EL (cell line): ENCODE results near the gene COL5A1.
"Not testable (repeated sequence)": the region's sequence is repeated elsewhere in the genome, so short reads cannot be mapped to it uniquely, and the experiment has no call there.

ENCODE experiments used
- DNase-seq: peaks from one replicate; pipeline ENCODE4 v3.0.0-alpha.2; 2016

COL5A1 gene

DNA sequence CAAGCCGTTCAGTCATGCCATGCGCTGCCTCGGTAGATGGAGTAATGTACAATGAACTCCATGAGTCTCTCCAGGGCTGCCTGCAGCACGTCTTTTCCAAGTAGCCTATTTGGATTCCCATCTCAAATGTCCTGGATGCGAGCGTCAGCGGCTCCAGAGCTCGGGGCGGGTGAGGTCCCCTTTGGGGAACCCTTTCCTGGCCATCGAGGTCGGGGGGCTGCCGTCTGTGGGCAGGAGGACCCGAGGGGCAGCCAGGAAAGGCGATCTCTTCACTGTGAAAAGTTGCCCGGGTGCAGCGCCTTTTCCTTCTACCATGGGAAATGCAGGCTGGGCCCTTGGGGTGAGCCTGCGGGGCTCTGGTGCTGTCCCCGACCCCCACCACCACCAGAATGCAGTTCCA is 202.1 kb downstream of the COL5A1 start:
- no peak for DNase-seq

- DNase-seq = no peak
Measured at GRCh38 chr9:134844821-134845220, 203.2 kb downstream of the COL5A1 start.

DNA sequence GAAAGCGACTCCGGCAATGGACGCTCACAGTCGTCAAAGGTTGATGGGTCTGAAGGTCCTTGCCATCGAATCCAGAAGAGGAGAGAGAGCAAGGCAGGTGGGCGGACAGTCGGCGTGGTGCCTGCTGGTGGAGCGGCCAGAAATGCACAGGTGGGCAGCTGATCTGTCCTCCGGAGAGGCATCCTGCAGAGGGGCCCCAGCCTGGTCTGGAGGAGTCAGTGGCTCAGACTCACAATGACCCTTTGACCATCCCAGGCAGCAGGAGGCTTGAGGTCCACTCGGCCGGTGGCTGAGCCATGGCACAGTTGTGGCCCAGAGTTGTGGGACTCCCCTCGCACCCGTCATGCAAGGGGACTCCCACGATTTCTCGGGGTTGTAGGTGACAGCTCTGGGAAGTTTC is 204.6 kb downstream of the COL5A1 start:
- no peak for DNase-seq

DNA sequence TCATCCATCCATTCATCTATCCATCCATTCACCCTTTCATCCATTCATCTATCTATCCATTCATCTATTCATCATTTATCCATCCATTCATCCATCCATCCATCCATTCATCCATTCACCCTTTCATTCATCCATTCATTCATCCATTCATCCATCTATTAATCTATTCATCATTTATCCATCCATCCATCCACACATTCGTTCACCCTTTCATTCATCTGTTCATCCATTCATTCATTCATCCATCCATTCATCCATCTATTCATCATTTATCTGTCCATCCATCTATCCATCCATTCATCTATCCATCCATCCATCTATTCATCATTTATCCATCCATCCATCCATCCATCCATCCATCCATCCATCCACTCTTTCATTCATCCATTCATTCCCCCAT is 205.1 kb downstream of the COL5A1 start:
- DNase-seq = no peak

DNA sequence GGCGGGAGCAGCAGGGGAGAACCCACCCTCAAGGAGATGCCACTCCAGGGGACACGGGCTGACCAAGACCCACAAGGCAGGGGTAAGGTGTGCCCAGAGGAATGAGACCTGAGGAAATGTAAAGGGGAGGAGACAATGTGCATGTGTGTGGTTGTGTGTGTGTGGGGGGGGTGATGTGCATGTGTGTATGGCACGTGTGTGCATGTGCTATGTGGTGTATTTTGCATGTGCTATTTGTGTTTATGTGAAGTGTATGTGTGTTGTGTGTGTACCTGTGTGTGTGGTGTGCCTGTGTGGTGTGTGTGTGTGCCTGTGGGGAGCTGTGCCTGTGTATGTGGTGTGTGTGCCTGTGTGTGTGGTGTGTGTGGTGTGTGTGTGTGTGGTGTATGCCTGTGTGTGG is 205.5 kb downstream of the COL5A1 start:
- DNase-seq = no peak

- no peak for DNase-seq
Measured at GRCh38 chr9:134847752-134848432, 206.3 kb downstream of the COL5A1 start.

- no peak for DNase-seq
Measured at GRCh38 chr9:134848504-134848903, 206.9 kb downstream of the COL5A1 start.

DNA sequence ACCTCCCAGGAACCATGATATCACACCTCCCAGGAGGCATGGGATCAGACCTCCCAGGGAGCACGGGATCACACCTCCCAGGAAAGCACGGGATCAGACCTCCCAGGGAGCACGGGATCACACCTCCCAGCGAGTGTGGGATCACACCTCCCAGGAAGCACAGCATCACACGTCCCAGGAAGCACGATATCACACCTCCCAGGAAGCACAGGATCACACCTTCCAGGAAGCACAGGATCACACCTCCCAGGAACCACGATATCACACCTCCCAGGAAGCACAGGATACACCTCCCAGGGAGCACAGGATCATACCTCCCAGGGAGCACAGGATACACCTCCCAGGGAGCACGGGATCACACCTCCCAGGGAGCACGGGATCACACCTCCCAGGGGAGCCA is 209.0 kb downstream of the COL5A1 start:
- DNase-seq = no peak

DNA sequence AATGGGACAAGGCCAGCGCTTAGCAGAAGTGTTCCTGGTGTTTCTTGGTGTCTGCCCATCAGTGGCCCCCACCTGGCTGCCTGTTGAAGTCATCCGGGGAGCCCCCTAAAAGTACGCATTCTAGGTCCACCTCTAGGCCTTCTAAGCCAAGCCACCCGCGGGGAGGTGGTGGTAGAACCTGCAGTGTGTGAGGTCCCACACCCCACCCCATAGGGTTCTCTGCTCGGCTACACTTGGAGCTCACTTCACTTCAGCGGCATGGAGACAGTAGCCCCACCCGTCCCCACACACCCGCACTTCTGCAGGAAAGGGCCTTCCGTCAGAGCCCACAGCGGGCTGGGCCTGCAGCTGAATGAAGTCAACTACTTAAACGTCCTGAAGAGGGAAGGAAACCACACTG is 209.4 kb downstream of the COL5A1 start:
- DNase-seq = no peak

DNA sequence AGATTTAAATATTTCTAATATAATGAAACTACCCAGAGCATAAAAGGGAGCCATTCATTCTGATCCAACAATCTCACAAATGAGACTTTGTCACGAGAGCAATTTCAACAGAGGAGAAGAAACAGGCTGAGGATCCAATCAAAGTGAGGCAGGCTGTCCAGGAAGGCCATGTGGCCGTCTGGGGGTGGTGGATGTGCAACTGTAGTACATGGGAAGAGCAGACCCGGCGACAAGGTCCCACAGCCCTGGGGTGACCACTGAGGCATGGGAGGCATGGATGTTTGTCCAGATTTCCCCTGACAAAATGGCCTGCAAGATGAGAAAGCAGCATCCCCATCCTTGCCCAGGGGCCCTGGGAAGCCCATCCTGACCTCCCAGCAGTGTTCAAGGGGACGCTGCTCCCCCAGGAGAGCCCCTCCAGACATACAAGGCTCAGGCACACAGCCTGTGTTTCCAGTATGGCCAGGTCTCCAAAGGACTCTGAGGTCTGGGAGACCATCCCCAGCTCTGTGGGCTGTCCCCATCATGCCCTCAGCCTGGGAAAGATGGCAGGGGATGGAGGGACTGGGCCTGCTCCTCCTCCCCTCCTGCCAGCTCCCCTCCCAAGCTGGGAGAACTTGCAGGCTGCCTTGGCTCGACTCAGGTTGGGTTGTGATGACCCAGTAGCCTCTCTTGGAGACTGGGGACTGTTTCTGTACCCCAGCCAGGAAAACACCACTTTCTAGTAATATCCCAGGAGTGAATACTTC is 211.5 kb downstream of the COL5A1 start:
- DNase-seq = no peak

GRCh38 chr9:134853893-134854292 is 212.3 kb downstream of the COL5A1 start:
- DNase-seq = no peak

DNA sequence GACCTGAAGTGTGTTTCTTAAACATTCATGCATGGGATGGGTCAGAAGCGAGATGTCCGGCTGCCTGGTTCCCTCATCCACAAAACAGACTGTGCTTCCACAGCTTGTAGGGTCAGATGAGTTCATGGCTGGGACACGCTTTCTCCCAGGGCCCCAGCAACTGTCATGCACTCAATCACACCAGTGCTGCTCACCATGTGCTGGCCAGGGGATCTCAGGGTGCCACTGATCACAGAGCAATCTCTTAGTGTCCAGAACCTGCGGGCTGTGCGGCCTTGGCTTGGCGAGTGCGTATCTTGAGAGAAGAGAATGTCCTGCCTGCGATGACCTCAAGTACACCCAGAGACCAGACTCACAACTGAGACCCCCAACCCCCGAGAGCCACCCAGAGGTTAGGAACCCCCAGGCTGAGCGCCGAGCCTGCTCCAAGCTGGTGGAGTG is 213.0 kb downstream of the COL5A1 start:
- no peak for DNase-seq

DNA sequence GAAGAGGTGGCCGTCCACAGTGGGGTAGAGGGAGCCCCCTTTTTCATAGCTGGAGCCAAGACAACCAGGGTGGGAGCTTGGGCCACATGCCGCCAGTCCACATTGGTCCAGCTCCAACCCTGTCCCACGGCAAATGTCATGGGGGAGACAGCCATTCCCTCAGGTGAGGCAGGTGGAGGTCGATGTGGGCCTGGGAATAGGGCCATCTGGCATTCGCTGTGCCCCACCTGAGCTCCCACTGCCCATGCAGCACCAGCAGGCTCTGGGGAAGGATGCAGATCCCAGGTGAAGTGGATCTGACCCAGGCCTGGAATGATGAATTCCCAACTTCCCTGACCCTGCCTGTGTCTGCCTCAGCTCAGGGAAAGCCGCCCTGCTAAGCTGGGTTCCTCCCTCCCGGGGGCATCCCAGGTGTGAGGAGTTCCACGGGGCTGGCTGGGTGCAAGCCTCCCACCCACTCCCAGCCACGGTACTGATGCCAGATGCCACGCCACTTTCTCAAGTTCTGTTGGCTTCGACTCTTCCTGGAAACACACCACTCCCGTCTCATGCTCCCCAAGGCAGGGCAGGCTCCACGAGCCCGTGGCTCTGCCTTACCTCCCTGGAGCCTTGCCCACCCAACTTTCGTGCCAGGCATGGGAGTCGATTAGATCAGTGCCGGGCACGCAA is 213.8 kb downstream of the COL5A1 start:
- DNase-seq = no peak

DNA sequence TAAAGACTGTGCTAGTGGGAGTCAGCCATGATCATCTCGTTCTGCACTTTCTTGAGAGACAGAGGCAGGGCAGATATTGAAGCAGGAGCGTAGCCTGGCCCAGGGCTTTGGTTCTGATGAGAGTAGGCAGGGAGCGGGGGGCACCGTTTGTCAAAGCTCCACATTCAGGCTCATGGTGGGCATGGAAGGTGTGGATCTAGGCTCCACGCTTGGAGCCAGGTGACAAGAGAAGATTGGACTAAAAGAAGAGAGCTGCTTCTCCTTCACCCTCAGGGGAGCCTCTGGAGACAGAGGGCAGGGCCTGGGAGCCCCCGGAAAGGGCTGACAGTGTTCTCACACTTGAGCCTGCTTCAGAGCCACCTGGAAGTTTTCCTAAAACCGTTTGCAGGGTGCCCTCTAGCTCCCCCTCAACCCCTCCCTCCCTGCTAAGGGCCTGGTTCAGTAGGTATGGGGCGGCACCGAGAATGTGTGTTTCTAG is 214.3 kb downstream of the COL5A1 start:
- DNase-seq = no peak

DNA sequence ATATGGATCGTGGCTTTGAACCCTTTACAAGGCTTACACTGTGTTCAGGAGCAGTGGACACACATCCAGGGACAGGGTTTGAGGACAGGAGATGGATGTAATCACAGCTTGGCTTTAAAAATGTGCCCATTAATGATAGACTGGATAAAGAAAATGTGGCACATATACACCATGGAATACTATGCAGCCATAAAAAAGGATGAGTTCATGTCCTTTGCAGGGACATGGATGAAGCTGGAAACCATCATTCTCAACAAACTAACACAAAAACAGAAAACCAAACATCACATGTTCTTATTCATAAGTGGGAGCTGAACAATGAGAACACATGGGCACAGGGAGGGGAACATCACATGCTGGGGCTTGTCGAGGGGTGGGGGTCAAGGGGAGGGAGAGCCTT is 215.8 kb downstream of the COL5A1 start:
- DNase-seq = not testable (repeated sequence)

- DNase-seq = peak; percentile 72
Measured at GRCh38 chr9:134858051-134858841, 216.6 kb downstream of the COL5A1 start.

- DNase-seq = no peak
Measured at GRCh38 chr9:134860510-134860909, 218.9 kb downstream of the COL5A1 start.

DNA sequence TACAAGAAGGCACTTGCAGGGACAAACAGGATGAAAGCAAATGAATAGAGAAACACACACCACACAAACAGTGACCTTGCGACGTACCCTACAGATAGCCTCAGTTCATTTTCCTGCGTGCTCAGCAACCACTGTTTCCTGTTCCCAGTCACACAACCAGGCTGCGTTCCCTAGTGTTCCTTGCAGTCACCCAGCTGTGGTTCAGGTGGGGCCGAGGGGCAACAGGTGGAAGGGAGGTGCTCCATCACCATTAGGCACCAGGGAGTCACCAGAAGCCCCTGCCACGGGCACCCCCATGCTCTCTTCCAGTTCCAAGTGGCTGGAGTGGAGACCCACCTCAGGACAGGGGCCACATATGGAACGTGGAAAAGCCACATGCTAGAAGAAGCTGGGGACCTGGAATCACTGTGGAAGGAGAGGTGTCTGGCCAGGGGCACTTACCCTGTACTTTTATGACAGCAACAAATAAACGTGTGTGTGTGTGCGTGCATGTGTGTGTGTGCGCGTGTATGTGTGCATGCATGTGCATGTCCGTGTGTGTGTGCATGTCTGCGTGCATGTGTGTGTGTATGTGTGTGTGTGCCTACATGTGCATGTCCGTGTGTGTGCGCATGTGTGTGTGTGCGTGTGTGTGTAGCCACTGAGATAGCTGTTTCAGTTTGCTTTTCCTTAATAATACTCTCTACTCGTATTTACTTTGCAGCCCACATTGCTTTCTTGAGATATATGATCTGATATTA is 220.2 kb downstream of the COL5A1 start:
- DNase-seq = no peak

DNA sequence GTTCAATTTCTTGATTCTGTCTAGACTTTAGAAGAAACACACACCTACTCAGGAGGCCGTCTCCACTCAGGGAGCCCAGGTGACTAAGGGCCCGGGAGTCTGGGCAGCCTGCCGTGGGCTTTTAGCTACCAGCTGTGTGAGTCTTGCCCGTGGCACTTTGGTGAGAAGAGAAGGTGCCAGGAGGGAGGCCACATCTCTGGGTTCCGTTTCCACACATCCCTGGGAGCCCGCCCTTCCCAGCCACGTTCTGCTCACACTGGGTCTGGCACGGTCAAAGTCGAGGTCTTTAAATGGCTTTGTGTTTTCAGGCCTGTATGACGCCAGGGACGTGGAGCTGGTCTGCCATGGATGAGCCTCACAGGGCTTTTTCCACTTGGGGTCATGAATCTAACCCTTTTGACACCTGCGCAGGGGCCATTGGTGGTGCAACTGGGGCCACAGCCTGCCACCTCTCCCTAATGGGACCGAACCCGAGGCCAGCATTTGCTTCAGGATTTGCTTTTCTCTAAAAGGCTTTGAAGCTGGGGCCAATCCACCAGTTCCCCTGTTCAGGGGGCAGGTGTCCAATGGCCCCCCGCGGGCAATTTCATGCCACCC is 221.8 kb downstream of the COL5A1 start:
- DNase-seq = no peak

DNA sequence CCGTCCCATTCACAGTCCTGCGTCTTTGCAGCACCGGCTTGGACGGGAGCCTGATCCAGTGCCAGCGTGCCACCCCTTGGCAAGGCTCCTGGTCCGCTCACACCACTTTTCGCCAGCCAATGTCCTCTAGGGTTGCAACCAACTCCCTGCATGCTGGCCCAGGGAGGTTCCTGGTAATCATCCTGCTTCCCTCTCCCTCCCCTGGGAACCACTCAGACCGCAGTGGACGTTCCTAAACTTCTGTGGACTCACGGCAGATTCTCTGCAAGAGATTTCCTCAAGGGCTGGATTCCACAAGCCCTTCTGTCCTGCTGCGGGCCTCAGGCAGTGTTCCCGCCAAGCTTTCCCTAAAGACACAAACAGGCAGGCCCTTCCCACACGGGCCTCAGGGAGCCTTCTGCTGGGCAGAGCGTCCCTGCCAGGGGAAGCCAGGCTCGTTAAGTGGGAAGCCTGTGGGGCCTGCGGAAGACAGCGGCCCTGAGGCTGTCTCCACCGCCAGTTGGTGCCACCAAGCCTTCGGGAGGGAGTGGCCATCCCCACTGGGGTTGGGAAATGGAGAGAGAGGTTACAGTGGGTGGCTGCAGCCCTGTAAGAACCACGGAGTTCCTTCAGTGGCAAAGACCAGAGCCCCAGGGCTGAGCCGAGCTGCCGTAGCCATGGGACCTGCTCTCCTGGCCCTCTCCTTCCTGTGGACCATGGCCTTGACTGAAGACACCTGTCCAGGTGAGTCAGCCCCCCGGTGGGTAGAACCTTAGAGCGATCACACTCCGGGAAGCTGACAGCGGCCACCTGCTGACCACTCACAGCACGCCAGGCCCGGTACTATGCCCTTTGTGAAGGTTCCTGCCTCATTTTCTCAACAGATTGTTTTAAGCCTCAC is 222.6 kb downstream of the COL5A1 start:
- DNase-seq = no peak

DNA sequence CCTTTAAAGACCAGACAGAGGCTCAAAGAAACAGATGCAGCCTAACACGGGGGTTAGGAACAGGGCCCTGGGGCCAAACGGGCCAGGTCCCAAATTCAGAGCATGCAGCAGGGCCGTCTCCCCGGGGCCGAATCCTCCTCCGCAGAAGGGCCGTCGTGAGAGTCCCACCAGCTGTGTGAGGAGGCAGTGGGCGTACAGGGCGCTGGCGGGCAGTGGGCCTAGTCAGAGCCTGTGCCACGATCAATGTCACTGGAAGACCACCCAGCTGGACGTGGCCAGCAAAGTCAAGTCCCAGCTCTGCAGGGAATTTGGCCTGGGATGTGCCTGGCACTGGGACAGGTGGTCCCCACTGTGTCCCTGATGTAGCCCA is 223.2 kb downstream of the COL5A1 start:
- DNase-seq = no peak
